SK-N-SH (cell line): ENCODE results near the gene CNOT4.

ENCODE experiments used
- CHD2 ChIP-seq: fragments of 150-350 bp; IDR thresholded peaks from 2 replicates; pipeline ENCODE4 v1.6.1; 2018; ENCODE audit warnings: low read length; ENCODE audit not compliant: partially characterized antibody
- EP300 ChIP-seq, 2 experiments: IDR thresholded peaks; 2 replicates each; pipeline versions ENCODE4 v1.4.0 to v1.6.1; 2012; ENCODE audit warnings: borderline replicate concordance in 1 of 2, low read depth in 1 of 2, low read length in 1 of 2
- JUND ChIP-seq: IDR thresholded peaks from 2 replicates; pipeline ENCODE4 v1.4.0; 2012
- PBX3 ChIP-seq: IDR thresholded peaks from 2 replicates; pipeline ENCODE4; 2012
- RCOR1 ChIP-seq: fragments of 150-350 bp; IDR thresholded peaks from 2 replicates; pipeline ENCODE4 v1.6.1; 2017; ENCODE audit warnings: antibody characterized with exemption, low read length
- SIN3A ChIP-seq: IDR thresholded peaks from 2 replicates; pipeline ENCODE4 v1.6.1; 2012; ENCODE audit warnings: low read depth, mild to moderate bottlenecking, low read length, moderate library complexity, borderline replicate concordance
- TAF1 ChIP-seq: IDR thresholded peaks from 2 replicates; pipeline ENCODE4 v1.6.1; 2012; ENCODE audit warnings: low read depth, mild to moderate bottlenecking, low read length, moderate library complexity, borderline replicate concordance
- ZBTB33 ChIP-seq: IDR thresholded peaks from 2 replicates; pipeline ENCODE4 v1.4.0; 2012; ENCODE audit warnings: low read depth, borderline replicate concordance
- TF ChIP-seq, protein P1 (sequence below): fragments of 200-600 bp; sonication (generic); IDR thresholded peaks from 2 replicates; pipeline ENCODE4 v1.6.1; 2017; ENCODE audit warnings: antibody characterized with exemption, mild to moderate bottlenecking, moderate library complexity

GRCh38 chr7:135375908-135376699 lies 133.8 kb downstream of the CNOT4 start:
- TF ChIP-seq, protein P1, sequence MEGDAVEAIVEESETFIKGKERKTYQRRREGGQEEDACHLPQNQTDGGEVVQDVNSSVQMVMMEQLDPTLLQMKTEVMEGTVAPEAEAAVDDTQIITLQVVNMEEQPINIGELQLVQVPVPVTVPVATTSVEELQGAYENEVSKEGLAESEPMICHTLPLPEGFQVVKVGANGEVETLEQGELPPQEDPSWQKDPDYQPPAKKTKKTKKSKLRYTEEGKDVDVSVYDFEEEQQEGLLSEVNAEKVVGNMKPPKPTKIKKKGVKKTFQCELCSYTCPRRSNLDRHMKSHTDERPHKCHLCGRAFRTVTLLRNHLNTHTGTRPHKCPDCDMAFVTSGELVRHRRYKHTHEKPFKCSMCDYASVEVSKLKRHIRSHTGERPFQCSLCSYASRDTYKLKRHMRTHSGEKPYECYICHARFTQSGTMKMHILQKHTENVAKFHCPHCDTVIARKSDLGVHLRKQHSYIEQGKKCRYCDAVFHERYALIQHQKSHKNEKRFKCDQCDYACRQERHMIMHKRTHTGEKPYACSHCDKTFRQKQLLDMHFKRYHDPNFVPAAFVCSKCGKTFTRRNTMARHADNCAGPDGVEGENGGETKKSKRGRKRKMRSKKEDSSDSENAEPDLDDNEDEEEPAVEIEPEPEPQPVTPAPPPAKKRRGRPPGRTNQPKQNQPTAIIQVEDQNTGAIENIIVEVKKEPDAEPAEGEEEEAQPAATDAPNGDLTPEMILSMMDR: no peak
- TF ChIP-seq ZBTB33 (no peak), EP300 (IDR thresholded peaks at IDR 0.05; ENCODE audit: borderline replicate concordance in 1 of 2, low read depth in 1 of 2, low read length in 1 of 2) (no peak), CHD2 (no peak), JUND (no peak), PBX3 (no peak), TAF1 (no peak), SIN3A (no peak), RCOR1 (no peak)
